NAMALWA (cell line): Measurements from ENCODE around the gene CNTD1.

Experiments used
- DNase-seq: peaks from one replicate; pipeline ENCODE4 v3.0.0-alpha.2; 2015; ENCODE audit warnings: low spot score

CNTD1 gene

GRCh38 chr17:42779304-42779935 lies 19.2 kb upstream of the CNTD1 start:
- DNase-seq, result no peak

DNA sequence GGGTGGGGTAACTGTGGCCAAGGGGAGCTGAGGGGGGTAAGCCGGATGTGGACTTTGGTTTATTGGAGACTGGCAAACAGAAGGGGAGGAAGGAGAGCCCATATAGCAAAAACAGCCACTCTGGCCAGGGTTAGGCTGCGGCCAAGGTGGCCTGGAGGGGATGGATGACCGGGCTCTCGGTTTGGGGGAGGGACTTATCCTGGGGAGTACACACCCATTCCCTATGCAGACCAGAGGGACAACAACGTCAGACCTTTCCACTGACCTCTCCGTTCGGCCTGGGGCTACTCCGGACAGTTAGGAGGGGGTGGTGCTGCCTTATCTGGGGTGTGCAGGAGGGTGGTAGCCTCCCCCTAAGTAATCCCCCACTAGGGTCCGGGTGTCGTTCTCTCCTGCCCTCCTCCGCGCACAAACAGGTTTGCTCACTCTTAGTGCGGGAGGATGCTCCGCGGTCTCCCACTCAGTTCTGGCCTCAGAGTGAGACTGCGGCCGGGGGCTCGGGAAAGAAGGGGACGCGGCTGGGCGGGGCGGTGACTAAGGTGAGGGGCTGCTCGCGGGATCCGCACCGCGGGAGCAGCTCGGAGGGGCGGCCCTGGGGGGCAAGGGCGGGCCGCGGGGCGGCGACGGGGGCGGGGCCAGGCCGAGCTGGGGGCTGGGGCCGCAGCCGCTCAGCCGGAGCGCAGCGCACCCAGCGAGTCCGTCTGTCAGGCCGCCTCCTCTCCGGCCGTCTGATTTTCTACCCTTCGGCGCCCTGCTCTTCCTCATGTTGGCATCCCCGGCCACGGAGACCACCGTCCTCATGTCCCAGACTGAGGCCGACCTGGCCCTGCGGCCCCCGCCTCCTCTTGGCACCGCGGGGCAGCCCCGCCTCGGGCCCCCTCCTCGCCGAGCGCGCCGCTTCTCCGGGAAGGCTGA lies 18.5 kb upstream of the CNTD1 start, which contains the start of gene WNK4:
TSS of gene WNK4 (plus strand) at position 675 of the 915 bp plus-strand sequence. CDS start at position 764, 89 bp downstream.
- DNase-seq, result no peak

- no peak for DNase-seq
Observed at GRCh38 chr17:42780851-42781638, 17.6 kb upstream of the CNTD1 start.

- DNase-seq, result no peak
Observed at GRCh38 chr17:42781639-42782165, 17.0 kb upstream of the CNTD1 start.

GRCh38 chr17:42782166-42783061 lies 16.2 kb upstream of the CNTD1 start:
- DNase-seq, result no peak

DNA sequence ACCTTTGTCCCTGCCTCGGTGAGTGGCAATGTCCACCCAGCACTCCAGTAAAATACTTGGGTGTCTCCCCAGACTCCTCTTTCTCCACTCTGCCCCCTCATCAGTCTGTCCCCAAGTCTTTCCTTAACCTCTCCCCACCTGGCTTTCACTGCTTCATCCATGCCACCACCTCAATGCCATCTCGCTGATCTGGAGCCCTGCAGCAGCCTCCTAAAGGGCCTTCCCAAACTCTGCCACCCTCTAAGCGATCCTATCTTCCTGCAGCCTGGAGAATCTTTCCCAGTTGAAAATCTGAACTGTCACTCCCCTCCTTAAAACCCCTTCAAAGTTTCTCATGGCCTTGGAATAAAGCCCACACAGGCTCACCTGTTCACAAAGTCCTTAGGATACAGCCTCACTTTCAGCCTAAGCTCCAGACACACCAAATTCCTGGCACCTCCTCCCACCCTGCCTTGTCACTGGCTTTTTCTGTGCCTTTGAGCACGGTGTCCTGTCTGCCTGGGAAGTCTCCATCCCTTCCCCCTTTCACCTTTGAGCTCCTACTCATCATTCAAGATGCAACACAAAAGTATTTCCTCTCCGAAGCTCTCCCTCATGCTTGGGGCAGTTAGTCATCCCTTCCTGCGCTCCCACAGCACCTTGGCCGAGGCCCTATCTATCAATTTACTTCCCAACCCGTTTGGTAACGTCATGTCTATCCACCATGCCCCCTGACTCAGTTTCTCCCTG lies 15.4 kb upstream of the CNTD1 start:
- DNase-seq, result no peak

- DNase-seq, result no peak
Observed at GRCh38 chr17:42783791-42784138, 14.9 kb upstream of the CNTD1 start.

DNA sequence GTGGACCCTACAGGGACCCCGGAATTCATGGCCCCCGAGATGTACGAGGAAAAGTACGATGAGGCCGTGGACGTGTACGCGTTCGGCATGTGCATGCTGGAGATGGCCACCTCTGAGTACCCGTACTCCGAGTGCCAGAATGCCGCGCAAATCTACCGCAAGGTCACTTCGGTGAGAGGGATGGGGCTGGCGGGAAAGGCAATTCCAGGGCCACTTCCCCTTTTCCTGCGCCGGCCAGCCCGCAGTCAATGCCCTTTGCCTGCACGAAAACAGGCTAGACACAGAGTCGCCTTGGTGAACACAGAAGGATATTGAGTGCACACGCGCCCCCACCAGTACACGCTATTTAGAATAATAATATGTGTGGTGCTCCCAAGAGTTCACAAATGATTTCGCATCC lies 14.3 kb upstream of the CNTD1 start:
- no peak for DNase-seq

DNA sequence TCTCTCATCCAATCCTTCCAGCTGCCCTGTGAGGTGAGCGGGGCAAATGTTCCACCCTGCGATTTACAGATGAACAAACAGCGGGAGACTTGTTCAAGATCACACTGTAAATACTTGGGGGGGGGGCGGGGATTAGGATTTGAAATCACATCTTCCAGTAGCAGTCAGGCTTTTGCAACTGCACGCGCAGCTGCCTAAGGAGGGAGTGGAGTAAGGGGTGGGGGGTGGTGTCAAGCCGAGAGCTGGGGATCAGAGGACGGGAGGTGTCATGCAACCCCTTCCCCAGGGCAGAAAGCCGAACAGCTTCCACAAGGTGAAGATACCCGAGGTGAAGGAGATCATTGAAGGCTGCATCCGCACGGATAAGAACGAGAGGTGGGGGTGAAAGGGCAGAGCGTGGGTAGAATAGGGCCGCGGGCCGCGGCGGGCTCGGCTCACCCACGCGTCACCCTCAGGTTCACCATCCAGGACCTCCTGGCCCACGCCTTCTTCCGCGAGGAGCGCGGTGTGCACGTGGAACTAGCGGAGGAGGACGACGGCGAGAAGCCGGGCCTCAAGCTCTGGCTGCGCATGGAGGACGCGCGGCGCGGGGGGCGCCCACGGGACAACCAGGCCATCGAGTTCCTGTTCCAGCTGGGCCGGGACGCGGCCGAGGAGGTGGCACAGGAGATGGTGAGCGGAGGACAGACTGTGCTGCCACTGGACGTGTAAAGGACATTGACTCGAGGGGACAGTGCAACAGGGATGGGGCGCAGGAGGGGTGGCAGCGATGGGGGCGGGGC lies 13.7 kb upstream of the CNTD1 start:
- DNase-seq, result no peak

GRCh38 chr17:42787266-42787665 lies 11.4 kb upstream of the CNTD1 start:
- DNase-seq, result no peak

DNA sequence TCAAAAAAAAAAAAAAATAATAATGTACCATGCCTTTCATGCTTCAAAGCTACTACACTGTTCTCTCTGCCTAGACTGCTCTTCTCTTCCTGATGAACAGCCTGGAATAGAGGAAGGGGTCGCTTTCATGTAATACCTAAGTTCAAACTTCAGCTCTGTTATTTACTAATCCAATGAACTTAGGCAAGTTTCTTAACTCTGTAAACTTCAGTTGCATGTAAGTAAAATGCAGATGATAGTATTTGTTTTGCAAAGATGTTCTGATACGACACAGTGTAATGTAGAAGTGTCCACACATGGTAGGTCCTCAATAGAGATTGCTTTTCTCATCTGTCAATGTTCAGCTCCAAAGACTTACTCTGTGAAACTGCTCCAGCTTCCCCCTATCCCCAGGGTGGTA lies 6.7 kb upstream of the CNTD1 start:
- DNase-seq, result no peak

DNA sequence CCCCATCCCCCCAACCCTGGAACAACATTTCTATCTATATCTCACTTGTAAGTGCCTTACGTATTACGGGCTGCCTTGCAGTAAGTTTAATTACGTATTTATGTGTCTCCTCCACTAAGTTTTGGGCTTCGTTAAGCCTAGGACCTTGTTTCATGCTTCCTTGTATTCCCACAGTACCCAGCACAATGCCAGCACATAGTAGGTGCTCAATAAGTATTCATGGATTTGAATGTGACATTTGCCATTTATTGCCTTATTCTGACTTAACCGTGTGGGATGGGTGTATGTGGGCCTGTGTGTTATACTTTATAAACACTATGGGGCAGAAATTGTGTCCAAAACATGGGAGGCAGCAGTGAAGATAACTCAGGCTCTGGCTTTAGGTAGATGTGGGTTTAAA lies 6.1 kb upstream of the CNTD1 start:
- DNase-seq, result no peak

- DNase-seq, result no peak
Observed at GRCh38 chr17:42795061-42795460, 3.6 kb upstream of the CNTD1 start.

DNA sequence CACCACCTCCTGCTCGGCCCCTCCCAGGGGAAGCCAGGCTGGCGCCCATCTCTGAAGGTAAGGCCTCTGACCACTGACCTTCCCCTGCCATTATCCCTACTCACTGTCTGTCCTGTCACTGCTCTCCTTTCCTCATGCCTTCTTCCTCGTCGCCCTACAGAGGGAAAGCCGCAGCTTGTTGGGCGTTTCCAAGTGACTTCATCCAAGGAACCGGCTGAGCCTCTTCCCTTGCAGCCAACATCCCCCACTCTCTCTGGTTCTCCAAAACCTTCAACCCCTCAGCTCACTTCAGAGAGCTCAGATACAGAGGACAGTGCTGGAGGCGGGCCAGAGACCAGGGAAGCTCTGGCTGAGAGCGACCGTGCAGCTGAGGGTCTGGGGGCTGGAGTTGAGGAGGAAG lies 3.2 kb upstream of the CNTD1 start:
- DNase-seq, result no peak

DNA sequence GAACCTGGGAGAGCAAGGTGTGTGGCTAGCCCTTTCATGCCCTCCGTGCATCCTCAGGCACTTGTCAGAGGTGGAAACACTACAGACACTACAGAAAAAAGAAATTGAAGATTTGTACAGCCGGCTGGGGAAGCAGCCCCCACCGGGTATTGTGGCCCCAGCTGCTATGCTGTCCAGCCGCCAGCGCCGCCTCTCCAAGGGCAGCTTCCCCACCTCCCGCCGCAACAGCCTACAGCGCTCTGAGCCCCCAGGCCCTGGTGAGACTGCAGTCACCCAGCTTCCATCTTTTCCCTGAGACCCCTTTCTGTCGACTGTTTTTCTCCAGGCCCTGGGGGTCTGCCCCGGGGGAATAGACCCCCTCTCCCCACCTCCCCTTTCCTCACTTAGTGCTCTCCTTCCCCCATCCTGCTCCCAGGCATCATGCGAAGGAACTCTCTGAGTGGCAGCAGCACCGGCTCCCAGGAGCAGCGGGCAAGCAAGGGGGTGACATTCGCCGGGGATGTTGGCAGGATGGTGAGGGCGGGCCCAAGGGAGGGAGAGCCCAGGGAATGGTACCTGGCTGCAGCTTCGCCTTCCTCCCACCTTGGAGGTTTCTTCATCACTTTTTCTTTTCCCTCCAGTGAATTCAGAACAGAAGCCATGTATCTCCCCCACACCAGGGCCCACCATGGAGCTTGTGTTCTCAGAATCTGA lies 2.4 kb upstream of the CNTD1 start:
- DNase-seq, result no peak

- no peak for DNase-seq
Observed at GRCh38 chr17:42797067-42798007, 1.3 kb upstream of the CNTD1 start.

- no peak for DNase-seq
Observed at GRCh38 chr17:42798011-42798382, 664 bp upstream of the CNTD1 start.
